CD4-positive, alpha-beta memory T cell (primary cell): ENCODE measurements around the gene SHISA7. TPM values are rescaled to one million over a fixed set of nuclear protein-coding genes. Genes with fewer than 3 reads are reported as not detected.
A peak's percentile ranks its signal among the peaks of the same experiment; 100 is the strongest.

Experiments
- CTCF ChIA-PET: fragments of 350-600 bp; sonication (Branson Sonifier 250); formaldehyde crosslinking; loops from one replicate; lab custom pipeline; 2021; ENCODE audit warnings: inconsistent platforms; ENCODE audit not compliant: partially characterized antibody; lab: Charles Lee
- POLR2A ChIA-PET: fragments of 350-600 bp; sonication (Branson Sonifier 250); formaldehyde crosslinking; loops from one replicate; lab custom pipeline; 2021; ENCODE audit not compliant: partially characterized antibody; lab: Charles Lee
- DNase-seq, 5 donors: peaks; one replicate each; pipeline versions ENCODE4 v3.0.0 to v3.0.0-alpha.2; 2020 to 2022; ENCODE audit warnings: mixed read lengths in 1 of 5
- H3K27ac ChIP-seq: one replicate; pipeline ENCODE4 v1.7.0; 2013; ENCODE audit warnings: low read depth, low read length
- H3K27me3 ChIP-seq: 2 replicates; pipeline ENCODE4 v1.7.0; 2013; ENCODE audit warnings: mild to moderate bottlenecking, low read length, moderate library complexity; ENCODE audit not compliant: insufficient read depth
- H3K36me3 ChIP-seq: 2 replicates; pipeline ENCODE4 v1.7.0; 2013; ENCODE audit warnings: mild to moderate bottlenecking, low read length, moderate library complexity; ENCODE audit not compliant: insufficient read depth
- H3K4me1 ChIP-seq: 2 replicates; pipeline ENCODE4 v1.7.0; 2013; ENCODE audit warnings: mild to moderate bottlenecking, low read length, moderate library complexity; ENCODE audit not compliant: insufficient read depth
- H3K4me3 ChIP-seq, 2 donors: one replicate each; pipeline ENCODE4 v1.7.0; 2013; ENCODE audit warnings: low read length in 2 of 2, mild to moderate bottlenecking in 1 of 2
- H3K9me3 ChIP-seq, 2 donors: one replicate each; pipeline ENCODE4 v1.7.0; 2013; ENCODE audit warnings: low read length in 2 of 2, control low read depth in 1 of 2; ENCODE audit not compliant: control insufficient read depth in 1 of 2
- H3K27ac Mint-ChIP-seq, 7 donors: one replicate each; pipeline ENCODE4 v1.8.0; 2020 to 2021; ENCODE audit warnings: mixed read lengths in 7 of 7, mild to moderate bottlenecking in 6 of 7, inconsistent platforms in 3 of 7, moderate library complexity in 3 of 7
- H3K27me3 Mint-ChIP-seq, 2 donors: one replicate each; pipeline ENCODE4 v1.8.0; 2020 to 2021; ENCODE audit warnings: mixed read lengths in 2 of 2
- H3K36me3 Mint-ChIP-seq, 2 donors: one replicate each; pipeline ENCODE4 v1.8.0; 2020 to 2021; ENCODE audit warnings: mixed read lengths in 2 of 2, inconsistent platforms in 1 of 2, mild to moderate bottlenecking in 1 of 2
- H3K4me1 Mint-ChIP-seq, 4 donors: one replicate each; pipeline ENCODE4 v1.8.0; 2020 to 2021; ENCODE audit warnings: mixed read lengths in 4 of 4, mild to moderate bottlenecking in 1 of 4
- H3K4me3 Mint-ChIP-seq, 8 donors: one replicate each; pipeline ENCODE4 v1.8.0; 2020 to 2021; ENCODE audit warnings: mixed read lengths in 8 of 8, mild to moderate bottlenecking in 7 of 8, moderate library complexity in 6 of 8, inconsistent platforms in 3 of 8
- H3K9me3 Mint-ChIP-seq, 8 donors: one replicate each; pipeline ENCODE4 v1.8.0; 2020 to 2021; ENCODE audit warnings: mixed read lengths in 8 of 8, mild to moderate bottlenecking in 5 of 8, inconsistent platforms in 3 of 8, moderate library complexity in 1 of 8
- intact Hi-C: fragments of 100-400 bp; cut with micrococcal nuclease; formaldehyde crosslinking; loops from one replicate; pipeline ENCODE4 v1.15.1; 2023
- polyA plus RNA-seq, 2 donors: library from polyadenylated mRNA; unstranded; fragments of 300-500 nt; fragmentation: Illumina TruSeq; gene quantifications; one replicate each; pipeline ENCODE4 v1.2.3, GENCODE V29; 2021
- total RNA-seq, 2 experiments: library from RNA; stranded (reverse); gene quantifications; one replicate each; pipeline ENCODE4 v1.2.3, GENCODE V29; 2021

The SHISA7 gene
- total and polyA plus RNA-seq, 4 experiments from 2014 or later, result not detected

- H3K4me1 ChIP-seq, result peaks cover 7% of the 10 kb centered on the region
- Mint-ChIP-seq H3K4me3 (no peak overlapping the region), H3K27me3 (peaks cover 5 to 13% of the 10 kb centered on the region in 2 donors), H3K9me3 (no peaks in the 10 kb centered on the region), H3K36me3 (peaks cover 0 to 1% of the 10 kb centered on the region in 2 donors), H3K4me1 (peaks cover 3 to 11% (median 5%) of the 10 kb centered on the region in 4 donors), H3K27ac (no peak overlapping the region)
- H3K9me3 ChIP-seq, result no peaks in the 10 kb centered on the region
- DNase-seq, result no peak
- H3K36me3 ChIP-seq, result no peaks in the 10 kb centered on the region
- H3K27me3 ChIP-seq, result no peaks in the 10 kb centered on the region
- no peak overlapping the region for H3K4me3 ChIP-seq
- intact Hi-C loops, result no loop called here
- ChIA-PET CTCF (no interaction called here), POLR2A (no interaction called here)
- H3K27ac ChIP-seq, result no peak overlapping the region
Observed at GRCh38 chr19:55488986-55489710, 46.0 kb upstream of the SHISA7 start.

- H3K4me1 Mint-ChIP-seq, result peaks cover 3 to 11% (median 5%) of the 10 kb centered on the region in 4 donors
- H3K36me3 ChIP-seq, result no peaks in the 10 kb centered on the region
- no peak within 1 kb of the TSS for H3K4me3 ChIP-seq
- no peaks in the 10 kb centered on the region for H3K9me3 Mint-ChIP-seq
- DNase-seq, result no peak
- intact Hi-C loops, result no loop called here
- no peak within 1 kb of the TSS for H3K27ac ChIP-seq
- H3K9me3 ChIP-seq, result no peaks in the 10 kb centered on the region
- H3K27me3 Mint-ChIP-seq, result peaks cover 5 to 12% of the 10 kb centered on the region in 2 donors
- peaks cover 13% of the 10 kb centered on the region for H3K4me1 ChIP-seq
- POLR2A ChIA-PET, result interaction anchor here (1.4 to 4.9 kb wide), 2 partner anchors 12 to 16 kb away, joined by 6 to 36 read pairs; partner anchors contain the start of gene ZNF628
- H3K27me3 ChIP-seq, result no peaks in the 10 kb centered on the region
- CTCF ChIA-PET, result interaction anchor here (1.5 to 1.7 kb wide), 2 partner anchors 16 to 20 kb away, joined by 6 read pairs; no protein-coding TSS in a partner anchor
- peaks cover 0 to 1% of the 10 kb centered on the region in 2 donors for H3K36me3 Mint-ChIP-seq
- peak within 1 kb of the TSS in 6 of 7 donors; percentile 41 to 79 (median 72) for H3K27ac Mint-ChIP-seq
- peak within 1 kb of the TSS in 2 of 8 donors; percentile 54 to 71 for H3K4me3 Mint-ChIP-seq
Observed at GRCh38 chr19:55487924-55488687, 45.0 kb upstream of the SHISA7 start, which contains the start of gene SSC5D. SSC5D (plus strand) TSS chr19:55488436; CDS start chr19:55488590, 154 bp downstream.

- H3K27me3 Mint-ChIP-seq, result peaks cover 3 to 10% of the 10 kb centered on the region in 2 donors
- Histone ChIP-seq H3K27me3 (no peaks in the 10 kb centered on the region), H3K4me1 (peaks cover 13% of the 10 kb centered on the region), H3K27ac (no peak overlapping the region), H3K4me3 (no peak overlapping the region), H3K36me3 (no peaks in the 10 kb centered on the region), H3K9me3 (no peaks in the 10 kb centered on the region)
- intact Hi-C loops, result no loop called here
- CTCF ChIA-PET, result interaction anchor here (1.3 to 1.7 kb wide), 4 partner anchors 10 to 144 kb away, joined by 3 to 6 read pairs (median 4); no protein-coding TSS in a partner anchor
- H3K9me3 Mint-ChIP-seq, result no peaks in the 10 kb centered on the region
- DNase-seq, result peak in 1 of 5 donors; percentile 68
- POLR2A ChIA-PET, result interaction anchor here (1.4 to 4.9 kb wide), 2 partner anchors 11 to 17 kb away, joined by 6 to 36 read pairs; partner anchors contain the start of gene ZNF628
- H3K4me3 Mint-ChIP-seq, result peak overlapping the region in 2 of 8 donors; percentile 54 to 71
- peaks cover 0 to 1% of the 10 kb centered on the region in 2 donors for H3K36me3 Mint-ChIP-seq
- peak overlapping the region; percentile 60 to 79 (median 77) for H3K27ac Mint-ChIP-seq
- peaks cover 3 to 11% (median 5%) of the 10 kb centered on the region in 4 donors for H3K4me1 Mint-ChIP-seq
Observed at GRCh38 chr19:55486971-55487923, 44.1 kb upstream of the SHISA7 start.

GRCh38 chr19:55486043-55486970, 43.2 kb upstream of the SHISA7 start:
- H3K4me3 ChIP-seq, result no peak overlapping the region
- Mint-ChIP-seq H3K4me1 (peaks cover 3 to 11% (median 5%) of the 10 kb centered on the region in 4 donors), H3K36me3 (peaks cover 0 to 1% of the 10 kb centered on the region in 2 donors), H3K9me3 (no peaks in the 10 kb centered on the region), H3K27me3 (peaks cover 0 to 2% of the 10 kb centered on the region in 2 donors), H3K27ac (peak overlapping the region; percentile 77 to 98 (median 91)), H3K4me3 (peak overlapping the region in 7 of 8 donors; percentile 59 to 80 (median 77))
- CTCF ChIA-PET, result interaction anchor here (1.0 to 1.7 kb wide), 7 partner anchors 9 to 145 kb away, joined by 3 to 11 read pairs (median 4); no protein-coding TSS in a partner anchor
- POLR2A ChIA-PET, result interaction anchor here (1.4 to 4.9 kb wide), 2 partner anchors 10 to 18 kb away, joined by 6 to 36 read pairs; partner anchors contain the start of gene ZNF628
- DNase-seq, result no peak
- H3K27ac ChIP-seq, result peak overlapping the region; percentile 59
- no peaks in the 10 kb centered on the region for H3K36me3 ChIP-seq
- intact Hi-C loops, result no loop called here
- H3K27me3 ChIP-seq, result no peaks in the 10 kb centered on the region
- no peaks in the 10 kb centered on the region for H3K9me3 ChIP-seq
- H3K4me1 ChIP-seq, result peaks cover 13% of the 10 kb centered on the region

- peak overlapping the region in 1 of 2 donors; percentile 68 for H3K4me3 ChIP-seq
Observed at GRCh38 chr19:55485439-55486011, 42.4 kb upstream of the SHISA7 start.

More at GRCh38 chr19:55485439-55486011, 42.4 kb upstream of the SHISA7 start:
- DNase-seq, result no peak
- POLR2A ChIA-PET, result interaction anchor here (0.7 to 4.9 kb wide), 5 partner anchors 9 to 226 kb away, joined by 3 to 36 read pairs (median 4); partner anchors contain the start of genes FIZ1, ISOC2 and ZNF628
- Histone ChIP-seq H3K9me3 (no peaks in the 10 kb centered on the region), H3K36me3 (no peaks in the 10 kb centered on the region), H3K27me3 (no peaks in the 10 kb centered on the region), H3K4me1 (peaks cover 13% of the 10 kb centered on the region), H3K27ac (peak overlapping the region; percentile 59)
- CTCF ChIA-PET, result interaction anchor here (1.0 to 1.7 kb wide), 6 partner anchors 8 to 146 kb away, joined by 3 to 11 read pairs (median 4); no protein-coding TSS in a partner anchor
- intact Hi-C loops, result loop anchor here (1.0 kb wide), 1 partner anchor 9 kb away; the partner anchor contains the start of gene ZNF628
- Mint-ChIP-seq H3K4me3 (peak overlapping the region; percentile 73 to 81 (median 78)), H3K27ac (peak overlapping the region; percentile 62 to 98 (median 91)), H3K27me3 (peaks cover 0 to 2% of the 10 kb centered on the region in 2 donors), H3K36me3 (peaks cover 0 to 1% of the 10 kb centered on the region in 2 donors), H3K4me1 (peaks cover 3 to 11% (median 5%) of the 10 kb centered on the region in 4 donors), H3K9me3 (no peaks in the 10 kb centered on the region)
